ENCODE results near the gene ZEB1. TPM values are rescaled to one million over a fixed set of nuclear protein-coding genes. Genes with fewer than 3 reads are reported as not detected.

ZEB1 gene
- total and polyA plus RNA-seq, 8 donors: 29.9 to 40.8 (median 34.4) TPM

DNA sequence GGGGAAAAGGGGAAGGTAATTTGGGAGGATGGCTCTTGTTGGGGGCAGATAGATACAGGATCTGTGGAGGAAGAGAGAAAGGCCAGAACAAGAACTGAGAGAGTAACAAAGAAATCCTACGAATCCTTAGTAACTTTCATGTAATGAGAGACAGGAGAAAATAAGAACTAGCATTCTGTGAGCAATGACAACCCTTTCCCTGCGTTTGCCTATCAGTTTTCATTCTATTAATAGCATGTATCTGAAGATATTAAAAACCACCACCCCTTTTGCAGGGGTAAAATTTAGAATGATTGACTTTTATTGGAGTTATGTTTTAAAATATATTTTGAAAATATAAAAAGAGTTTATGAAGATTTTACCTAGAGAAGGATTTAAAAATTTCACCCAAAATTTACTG, 132.8 kb downstream of the ZEB1 start:
- Histone ChIP-seq H3K27me3 (no peaks in the 10 kb centered on the region), H3K36me3 (no peaks in the 10 kb centered on the region)
- no peak for ATAC-seq

DNA sequence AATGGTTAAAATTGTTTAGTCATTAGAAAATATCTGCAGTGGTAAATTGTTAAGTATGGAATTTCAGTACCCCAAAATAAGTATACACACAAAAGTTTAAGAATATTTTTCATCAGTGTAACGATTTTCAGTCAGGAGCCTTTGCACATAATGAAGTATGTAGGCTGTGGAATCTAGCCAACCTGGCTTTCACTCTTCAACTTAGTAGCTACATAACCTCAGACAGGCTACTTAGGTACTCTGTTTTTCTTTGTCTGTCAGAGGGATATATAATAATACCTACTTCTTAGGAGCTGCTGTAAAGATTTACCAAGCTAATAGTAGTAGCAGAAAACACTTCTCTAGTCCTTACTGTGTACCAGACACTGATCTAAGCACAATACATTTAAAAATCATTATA, 137.5 kb downstream of the ZEB1 start:
- intact Hi-C loops (cut with DNase I): no loop called here

More for the DNA sequence above, 132.8 kb downstream of the ZEB1 start:
- Histone ChIP-seq H3K4me1 (no peaks in the 10 kb centered on the region), H3K4me3 (no peak overlapping the region), H3K9me3 (peaks cover 0 to 5% of the 10 kb centered on the region in 2 donors), H3K27ac (no peak overlapping the region)
- no peak for DNase-seq
- intact Hi-C loops (cut with DNase I): no loop called here
- TF ChIP-seq, protein P1, sequence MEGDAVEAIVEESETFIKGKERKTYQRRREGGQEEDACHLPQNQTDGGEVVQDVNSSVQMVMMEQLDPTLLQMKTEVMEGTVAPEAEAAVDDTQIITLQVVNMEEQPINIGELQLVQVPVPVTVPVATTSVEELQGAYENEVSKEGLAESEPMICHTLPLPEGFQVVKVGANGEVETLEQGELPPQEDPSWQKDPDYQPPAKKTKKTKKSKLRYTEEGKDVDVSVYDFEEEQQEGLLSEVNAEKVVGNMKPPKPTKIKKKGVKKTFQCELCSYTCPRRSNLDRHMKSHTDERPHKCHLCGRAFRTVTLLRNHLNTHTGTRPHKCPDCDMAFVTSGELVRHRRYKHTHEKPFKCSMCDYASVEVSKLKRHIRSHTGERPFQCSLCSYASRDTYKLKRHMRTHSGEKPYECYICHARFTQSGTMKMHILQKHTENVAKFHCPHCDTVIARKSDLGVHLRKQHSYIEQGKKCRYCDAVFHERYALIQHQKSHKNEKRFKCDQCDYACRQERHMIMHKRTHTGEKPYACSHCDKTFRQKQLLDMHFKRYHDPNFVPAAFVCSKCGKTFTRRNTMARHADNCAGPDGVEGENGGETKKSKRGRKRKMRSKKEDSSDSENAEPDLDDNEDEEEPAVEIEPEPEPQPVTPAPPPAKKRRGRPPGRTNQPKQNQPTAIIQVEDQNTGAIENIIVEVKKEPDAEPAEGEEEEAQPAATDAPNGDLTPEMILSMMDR (IDR thresholded peaks at IDR 0.05): no peak

DNA sequence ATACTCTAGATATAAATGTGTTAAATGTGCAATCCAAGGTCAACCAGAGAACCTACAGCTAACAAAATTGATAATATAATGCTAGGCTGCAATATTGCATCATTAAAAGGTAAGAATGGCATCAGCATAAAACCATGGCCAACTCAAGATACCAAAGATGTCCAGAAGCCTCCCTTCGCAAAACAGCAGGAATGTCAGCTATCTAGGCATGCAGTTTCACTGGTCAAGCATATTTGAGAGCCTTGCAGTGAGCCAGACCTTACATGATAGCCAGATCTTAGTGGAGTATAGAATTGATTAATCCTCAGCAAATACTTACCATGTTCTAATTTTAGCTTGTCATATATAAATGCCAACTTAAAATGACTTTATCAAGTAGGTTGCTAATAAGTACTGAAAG, 138.8 kb downstream of the ZEB1 start:
- Histone ChIP-seq H3K9me3 (peaks cover 0 to 2% of the 10 kb centered on the region in 2 donors), H3K27ac (no peak overlapping the region), H3K4me1 (no peaks in the 10 kb centered on the region), H3K4me3 (no peak overlapping the region), H3K36me3 (peaks cover 0 to 14% of the 10 kb centered on the region in 2 donors), H3K27me3 (no peaks in the 10 kb centered on the region)
- ATAC-seq (no peak), DNase-seq (no peak)
- TF ChIP-seq, protein P1 (IDR thresholded peaks at IDR 0.05): no peak
- intact Hi-C loops (cut with DNase I): no loop called here

More for the DNA sequence above, 137.5 kb downstream of the ZEB1 start:
- no peaks in the 10 kb centered on the region for H3K27me3 ChIP-seq
- TF ChIP-seq, protein P1 (IDR thresholded peaks at IDR 0.05): no peak
- peaks cover 0 to 1% of the 10 kb centered on the region in 2 donors for H3K36me3 ChIP-seq
- no peak for ATAC-seq
- H3K9me3 ChIP-seq: no peaks in the 10 kb centered on the region
- no peak overlapping the region for H3K27ac ChIP-seq
- no peaks in the 10 kb centered on the region for H3K4me1 ChIP-seq
- H3K4me3 ChIP-seq: no peak overlapping the region
- no peak for DNase-seq

DNA sequence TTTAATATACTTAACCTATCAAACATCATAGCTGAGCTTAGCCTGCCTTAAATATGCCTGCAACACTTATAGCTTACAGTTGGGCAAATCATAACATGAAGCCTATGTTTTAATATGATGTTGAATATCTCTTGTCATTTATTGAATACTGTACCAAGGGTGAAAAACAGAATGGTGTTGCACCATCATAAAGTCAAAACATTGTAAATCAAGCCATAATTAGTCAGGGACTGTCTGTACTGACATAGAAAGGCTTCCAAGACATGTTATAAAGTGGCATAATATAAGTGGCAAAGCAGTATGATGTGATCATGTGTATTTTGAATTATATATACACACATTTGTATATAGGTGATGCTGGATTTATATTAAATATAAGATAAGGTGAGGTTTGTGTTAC, 140.0 kb downstream of the ZEB1 start:
- H3K27me3 ChIP-seq: no peaks in the 10 kb centered on the region
- TF ChIP-seq, protein P1 (IDR thresholded peaks at IDR 0.05): no peak
- no peak overlapping the region for H3K27ac ChIP-seq
- intact Hi-C loops (cut with DNase I): no loop called here
- DNase-seq (no peak), ATAC-seq (no peak)
- H3K36me3 ChIP-seq: peaks cover 0 to 24% of the 10 kb centered on the region in 2 donors
- peaks cover 0 to 13% of the 10 kb centered on the region in 2 donors for H3K9me3 ChIP-seq
- H3K4me3 ChIP-seq: no peak overlapping the region
- H3K4me1 ChIP-seq: no peaks in the 10 kb centered on the region

DNA sequence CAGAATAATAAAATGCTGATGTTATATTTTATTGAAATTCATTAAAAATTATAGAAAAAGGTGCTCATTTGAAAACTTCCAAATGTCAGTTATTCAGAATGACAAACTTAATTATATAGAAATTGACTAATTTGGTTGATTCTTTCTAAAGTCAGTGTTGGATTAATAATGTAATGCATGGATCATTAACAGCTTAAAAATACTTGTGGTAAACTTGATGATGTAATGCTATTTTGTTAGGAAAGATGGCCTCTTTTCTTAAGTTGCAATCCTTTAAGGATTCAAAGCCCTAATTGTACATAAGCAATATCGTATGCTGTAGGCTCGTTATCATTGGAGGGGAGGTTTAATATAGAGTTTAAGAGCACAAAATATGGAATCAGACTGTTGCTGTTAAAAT, 141.2 kb downstream of the ZEB1 start:
- Histone ChIP-seq H3K36me3 (peaks cover 0 to 35% of the 10 kb centered on the region in 2 donors), H3K27me3 (no peaks in the 10 kb centered on the region), H3K4me1 (no peaks in the 10 kb centered on the region), H3K4me3 (no peak overlapping the region), H3K9me3 (peaks cover 0 to 26% of the 10 kb centered on the region in 2 donors), H3K27ac (no peak overlapping the region)
- ATAC-seq (no peak), DNase-seq (no peak)
- TF ChIP-seq, protein P1 (IDR thresholded peaks at IDR 0.05): no peak
- intact Hi-C loops (cut with DNase I): no loop called here

Measured in left lung (tissue), 10 donors.